ENCODE measurements around the gene ZNF394. TPM values are rescaled to one million over a fixed set of nuclear protein-coding genes. Genes with fewer than 3 reads are reported as not detected.

Gene ZNF394
- total RNA-seq, 1 donor from 2014 or later, result 24.2 TPM

DNA sequence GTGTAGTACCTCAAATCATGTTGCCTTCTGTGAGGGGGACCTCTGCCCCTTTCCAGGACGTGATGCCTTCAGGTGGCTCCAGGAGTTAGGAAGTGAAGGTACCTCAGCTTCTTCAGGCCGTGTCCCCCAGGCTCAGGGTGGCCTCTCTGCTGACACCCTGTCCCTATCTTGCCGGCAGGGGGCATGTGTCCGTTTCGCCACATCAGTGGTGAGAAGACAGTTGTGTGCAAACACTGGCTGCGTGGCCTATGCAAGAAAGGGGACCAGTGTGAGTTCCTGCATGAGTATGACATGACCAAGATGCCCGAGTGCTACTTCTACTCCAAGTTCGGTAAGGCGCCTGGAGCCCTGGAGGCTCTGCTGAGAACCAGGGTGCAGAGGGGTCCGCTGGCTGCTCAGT, 52.1 kb downstream of the ZNF394 start:
- DNase-seq (ENCODE audit: low read depth), result no peak
- no peak for FAIRE-seq
- H3K36me3 ChIP-seq (ENCODE audit: control insufficient read depth, insufficient read depth, low read length), result peaks cover 41% of the 10 kb centered on the region

DNA sequence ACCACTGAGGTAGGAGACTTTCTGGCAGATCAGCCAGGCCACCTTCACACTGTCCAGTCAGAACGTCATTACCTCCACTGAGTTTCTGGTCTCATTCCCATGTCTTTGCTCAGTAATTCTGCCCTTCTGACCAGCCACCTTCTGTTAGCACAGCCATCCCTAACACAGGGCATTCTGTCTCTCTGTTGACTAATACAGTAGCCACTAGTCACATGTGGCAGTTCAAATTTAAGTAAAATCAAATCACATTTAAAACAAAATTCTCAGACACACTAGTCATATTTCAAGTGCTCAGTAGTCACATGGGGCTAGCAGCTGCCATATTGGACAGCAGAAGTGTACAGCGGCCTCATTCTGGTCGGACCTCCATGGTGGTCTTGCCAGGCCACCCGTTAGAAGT, 54.0 kb downstream of the ZNF394 start:
- H3K4me3 ChIP-seq (ENCODE audit: low read depth, low read length), result no peak overlapping the region
- peaks cover 36% of the 10 kb centered on the region for H3K36me3 ChIP-seq (ENCODE audit: control insufficient read depth, insufficient read depth, low read length)
- no peak for FAIRE-seq
- no peak for DNase-seq (ENCODE audit: low read depth)
- no peaks in the 10 kb centered on the region for H3K27me3 ChIP-seq (ENCODE audit: control insufficient read depth, insufficient read depth, low read length)
- no peak for TF ChIP-seq CTCF (IDR thresholded peaks at IDR 0.05; ENCODE audit: insufficient read depth, low read length, severe bottlenecking)

More for the DNA sequence above, 52.1 kb downstream of the ZNF394 start:
- Histone ChIP-seq H3K4me3 (ENCODE audit: low read depth, low read length) (no peak overlapping the region), H3K27me3 (ENCODE audit: control insufficient read depth, insufficient read depth, low read length) (no peaks in the 10 kb centered on the region)
- TF ChIP-seq CTCF (IDR thresholded peaks at IDR 0.05; ENCODE audit: insufficient read depth, low read length, severe bottlenecking), result peak; percentile 34

Other genes starting within 250 kb of the ZNF394 start
- gene MYH16, start 227.4 kb downstream of the ZNF394 start, total RNA-seq, result 0.26 and 0.53 TPM in 2 replicates
- 234 and 269 TPM in 2 replicates for gene ARPC1A, start 174.4 kb downstream of the ZNF394 start, total RNA-seq
- gene ARPC1B, start 125.6 kb downstream of the ZNF394 start, total RNA-seq, result 336 and 569 TPM in 2 replicates
- 38.2 and 45.1 TPM in 2 replicates for gene PDAP1, start 91.7 kb downstream of the ZNF394 start, total RNA-seq
- gene BUD31, start 91.3 kb downstream of the ZNF394 start, total RNA-seq, result 121 and 232 TPM in 2 replicates
- gene PTCD1, start 61.5 kb downstream of the ZNF394 start, total RNA-seq, result 10.6 and 11.3 TPM in 2 replicates
- gene CPSF4, start 61.3 kb downstream of the ZNF394 start, total RNA-seq, result 48.3 and 54.5 TPM in 2 replicates
- 241 and 333 TPM in 2 replicates for gene ATP5MF, start 34.1 kb downstream of the ZNF394 start, total RNA-seq
- 2.9 and 4.1 TPM in 2 replicates for gene ZNF789, start 27.4 kb downstream of the ZNF394 start, total RNA-seq
- gene ZKSCAN5, start 4.4 kb upstream of the ZNF394 start, total RNA-seq, result 10.3 and 10.5 TPM in 2 replicates
- gene FAM200A, start 51.8 kb upstream of the ZNF394 start, total RNA-seq, result 4.5 and 5.5 TPM in 2 replicates
- 46.6 and 51.1 TPM in 2 replicates for gene ZNF655, start 58.4 kb upstream of the ZNF394 start, total RNA-seq
- 0.53 and 0.77 TPM in 2 replicates for gene TMEM225B, start 98.0 kb upstream of the ZNF394 start, total RNA-seq
- 12.4 and 13.8 TPM in 2 replicates for gene ZSCAN25, start 116.7 kb upstream of the ZNF394 start, total RNA-seq
- gene CYP3A5, start 179.7 kb upstream of the ZNF394 start, total RNA-seq, result 3.7 and 30.2 TPM in 2 replicates
- gene CYP3A7, start 234.9 kb upstream of the ZNF394 start, total RNA-seq, result not detected in 2 replicates

All from bronchial epithelial cell (primary cell).